Measurements from ENCODE around the gene RAB3IL1.
"Not testable (repeated sequence)": the region's sequence is repeated elsewhere in the genome, so short reads cannot be mapped to it uniquely, and the experiment has no call there.

Gene RAB3IL1

DNA sequence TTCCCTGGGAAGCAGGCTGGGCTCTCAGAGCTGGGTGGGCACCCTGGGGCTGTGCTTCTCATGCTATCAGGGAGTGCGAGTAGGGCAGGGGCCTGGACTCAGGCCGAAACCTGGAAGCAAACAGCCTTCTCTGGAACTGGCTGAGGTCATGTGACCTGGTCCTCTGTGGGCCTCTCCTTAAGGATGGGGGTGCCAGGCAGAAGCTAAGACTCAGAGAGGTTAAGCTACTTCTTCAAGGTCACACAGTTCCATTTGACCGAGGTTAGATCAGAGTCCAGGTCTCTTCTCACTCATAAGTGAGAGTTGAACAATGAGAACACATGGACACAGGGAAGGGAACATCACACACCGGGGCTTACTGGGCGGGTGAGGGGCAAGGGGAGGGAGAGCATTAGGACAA is 33.4 kb downstream of the RAB3IL1 start:
- Histone ChIP-seq H3K27ac (replicated peaks) (no peak overlapping the region), H3K27me3 (ENCODE audit: insufficient read depth, poor library complexity, severe bottlenecking) (no peaks in the 10 kb centered on the region), H3K4me3 (replicated peaks; ENCODE audit: insufficient read depth, low read length) (no peak overlapping the region)
- TF ChIP-seq, protein P1, sequence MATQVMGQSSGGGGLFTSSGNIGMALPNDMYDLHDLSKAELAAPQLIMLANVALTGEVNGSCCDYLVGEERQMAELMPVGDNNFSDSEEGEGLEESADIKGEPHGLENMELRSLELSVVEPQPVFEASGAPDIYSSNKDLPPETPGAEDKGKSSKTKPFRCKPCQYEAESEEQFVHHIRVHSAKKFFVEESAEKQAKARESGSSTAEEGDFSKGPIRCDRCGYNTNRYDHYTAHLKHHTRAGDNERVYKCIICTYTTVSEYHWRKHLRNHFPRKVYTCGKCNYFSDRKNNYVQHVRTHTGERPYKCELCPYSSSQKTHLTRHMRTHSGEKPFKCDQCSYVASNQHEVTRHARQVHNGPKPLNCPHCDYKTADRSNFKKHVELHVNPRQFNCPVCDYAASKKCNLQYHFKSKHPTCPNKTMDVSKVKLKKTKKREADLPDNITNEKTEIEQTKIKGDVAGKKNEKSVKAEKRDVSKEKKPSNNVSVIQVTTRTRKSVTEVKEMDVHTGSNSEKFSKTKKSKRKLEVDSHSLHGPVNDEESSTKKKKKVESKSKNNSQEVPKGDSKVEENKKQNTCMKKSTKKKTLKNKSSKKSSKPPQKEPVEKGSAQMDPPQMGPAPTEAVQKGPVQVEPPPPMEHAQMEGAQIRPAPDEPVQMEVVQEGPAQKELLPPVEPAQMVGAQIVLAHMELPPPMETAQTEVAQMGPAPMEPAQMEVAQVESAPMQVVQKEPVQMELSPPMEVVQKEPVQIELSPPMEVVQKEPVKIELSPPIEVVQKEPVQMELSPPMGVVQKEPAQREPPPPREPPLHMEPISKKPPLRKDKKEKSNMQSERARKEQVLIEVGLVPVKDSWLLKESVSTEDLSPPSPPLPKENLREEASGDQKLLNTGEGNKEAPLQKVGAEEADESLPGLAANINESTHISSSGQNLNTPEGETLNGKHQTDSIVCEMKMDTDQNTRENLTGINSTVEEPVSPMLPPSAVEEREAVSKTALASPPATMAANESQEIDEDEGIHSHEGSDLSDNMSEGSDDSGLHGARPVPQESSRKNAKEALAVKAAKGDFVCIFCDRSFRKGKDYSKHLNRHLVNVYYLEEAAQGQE (IDR thresholded peaks at IDR 0.05; ENCODE audit: insufficient replicate concordance, low read depth), result no peak
- no peak for TF ChIP-seq GABPA (IDR thresholded peaks at IDR 0.05; ENCODE audit: low read depth)
- no peak for TF ChIP-seq SPI1 (IDR thresholded peaks at IDR 0.05; ENCODE audit: borderline replicate concordance, low read depth)
- DNase-seq (ENCODE audit: low read depth in 1 of 2, low spot score in 1 of 2), result no peak

DNA sequence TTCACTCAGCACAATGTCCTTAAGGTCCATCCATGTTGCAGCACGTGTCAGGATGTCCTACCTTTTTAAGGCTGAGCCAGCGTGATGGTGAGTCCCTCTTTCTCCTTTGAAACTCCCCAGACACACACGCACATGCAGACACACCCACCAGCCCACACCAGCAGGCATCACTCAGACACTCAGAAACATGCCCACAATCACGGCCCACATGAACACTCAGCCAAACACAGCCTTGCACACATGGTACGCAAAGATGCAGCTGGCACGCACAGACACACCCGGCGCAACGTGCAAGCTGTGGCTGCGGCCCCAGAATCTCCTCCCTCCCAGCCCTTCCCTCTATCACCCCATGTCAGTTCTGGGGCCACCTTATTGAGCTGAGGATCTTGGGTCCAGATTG is 34.0 kb downstream of the RAB3IL1 start:
- TF ChIP-seq POLR2AphosphoS5 (IDR thresholded peaks at IDR 0.05; ENCODE audit: low read depth) (no peak), SPI1 (IDR thresholded peaks at IDR 0.05; ENCODE audit: borderline replicate concordance, low read depth) (no peak), GABPA (IDR thresholded peaks at IDR 0.05; ENCODE audit: low read depth) (no peak)
- TF ChIP-seq, protein P1 (IDR thresholded peaks at IDR 0.05; ENCODE audit: insufficient replicate concordance, low read depth), result no peak
- TF ChIP-seq, protein P2, sequence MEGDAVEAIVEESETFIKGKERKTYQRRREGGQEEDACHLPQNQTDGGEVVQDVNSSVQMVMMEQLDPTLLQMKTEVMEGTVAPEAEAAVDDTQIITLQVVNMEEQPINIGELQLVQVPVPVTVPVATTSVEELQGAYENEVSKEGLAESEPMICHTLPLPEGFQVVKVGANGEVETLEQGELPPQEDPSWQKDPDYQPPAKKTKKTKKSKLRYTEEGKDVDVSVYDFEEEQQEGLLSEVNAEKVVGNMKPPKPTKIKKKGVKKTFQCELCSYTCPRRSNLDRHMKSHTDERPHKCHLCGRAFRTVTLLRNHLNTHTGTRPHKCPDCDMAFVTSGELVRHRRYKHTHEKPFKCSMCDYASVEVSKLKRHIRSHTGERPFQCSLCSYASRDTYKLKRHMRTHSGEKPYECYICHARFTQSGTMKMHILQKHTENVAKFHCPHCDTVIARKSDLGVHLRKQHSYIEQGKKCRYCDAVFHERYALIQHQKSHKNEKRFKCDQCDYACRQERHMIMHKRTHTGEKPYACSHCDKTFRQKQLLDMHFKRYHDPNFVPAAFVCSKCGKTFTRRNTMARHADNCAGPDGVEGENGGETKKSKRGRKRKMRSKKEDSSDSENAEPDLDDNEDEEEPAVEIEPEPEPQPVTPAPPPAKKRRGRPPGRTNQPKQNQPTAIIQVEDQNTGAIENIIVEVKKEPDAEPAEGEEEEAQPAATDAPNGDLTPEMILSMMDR (IDR thresholded peaks at IDR 0.05; ENCODE audit: insufficient read depth, low read length), result no peak
- Histone ChIP-seq H3K4me3 (replicated peaks; ENCODE audit: insufficient read depth, low read length) (no peak overlapping the region), H3K27ac (replicated peaks) (no peak overlapping the region), H3K27me3 (ENCODE audit: insufficient read depth, poor library complexity, severe bottlenecking) (no peaks in the 10 kb centered on the region)
- no peak for DNase-seq (ENCODE audit: low read depth in 1 of 2, low spot score in 1 of 2)

DNA sequence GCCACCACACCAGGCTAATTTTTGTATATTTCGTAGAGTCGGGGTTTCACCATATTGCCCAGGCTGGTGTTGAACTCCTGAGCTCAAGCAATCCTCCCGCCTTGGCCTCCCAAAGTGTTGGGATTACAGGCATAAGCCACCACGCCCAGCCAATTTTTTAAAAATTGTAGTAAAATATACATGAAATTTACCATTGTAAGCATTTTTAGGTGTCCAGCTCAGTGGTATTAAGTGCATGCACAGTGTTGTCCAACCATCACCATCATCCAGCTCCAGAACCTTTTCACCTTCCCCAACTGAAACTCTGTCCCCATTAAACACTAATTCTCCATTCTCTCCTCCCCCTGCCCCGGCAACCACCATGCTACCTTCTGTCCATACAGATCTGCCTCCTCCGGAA is 34.5 kb downstream of the RAB3IL1 start:
- Histone ChIP-seq H3K27me3 (ENCODE audit: insufficient read depth, poor library complexity, severe bottlenecking) (no peaks in the 10 kb centered on the region), H3K4me3 (replicated peaks; ENCODE audit: insufficient read depth, low read length) (no peak overlapping the region), H3K27ac (replicated peaks) (no peak overlapping the region)
- TF ChIP-seq, protein P1 (IDR thresholded peaks at IDR 0.05; ENCODE audit: insufficient replicate concordance, low read depth), result no peak
- TF ChIP-seq, protein P2 (IDR thresholded peaks at IDR 0.05; ENCODE audit: insufficient read depth, low read length), result no peak
- TF ChIP-seq GABPA (IDR thresholded peaks at IDR 0.05; ENCODE audit: low read depth) (no peak), POLR2AphosphoS5 (IDR thresholded peaks at IDR 0.05; ENCODE audit: low read depth) (no peak), SPI1 (IDR thresholded peaks at IDR 0.05; ENCODE audit: borderline replicate concordance, low read depth) (no peak)
- no peak for DNase-seq (ENCODE audit: low read depth in 1 of 2, low spot score in 1 of 2)

DNA sequence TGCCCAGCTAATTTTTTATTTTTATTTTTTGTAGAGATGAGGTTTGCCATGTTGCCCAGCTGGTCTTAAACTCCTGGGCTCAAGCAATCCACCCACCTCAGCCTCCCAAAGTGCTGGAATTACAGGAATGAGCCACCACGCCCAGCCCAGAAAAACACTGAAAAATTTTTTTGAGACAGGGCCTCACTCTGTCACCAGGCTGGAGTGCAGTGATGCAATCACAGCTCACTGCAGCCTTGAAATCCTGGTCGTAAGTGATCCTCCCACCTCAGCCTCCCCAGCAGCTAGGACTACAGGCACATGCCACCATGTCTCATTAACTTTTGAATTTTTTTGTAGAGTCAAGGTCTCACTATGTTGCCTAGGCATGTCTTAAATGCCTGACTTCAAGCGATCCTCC is 35.1 kb downstream of the RAB3IL1 start:
- H3K4me3 ChIP-seq (replicated peaks; ENCODE audit: insufficient read depth, low read length); DNase-seq (ENCODE audit: low read depth in 1 of 2, low spot score in 1 of 2); H3K27ac ChIP-seq (replicated peaks); H3K27me3 ChIP-seq (ENCODE audit: insufficient read depth, poor library complexity, severe bottlenecking): not testable (repeated sequence)

Measured in HL-60 (cell line).